OCI-LY7 (cell line): ENCODE measurements around the gene C19orf81. TPM values are rescaled to one million over a fixed set of nuclear protein-coding genes. Genes with fewer than 3 reads are reported as not detected.

Experiments
- BruUV-seq: library from RNA; stranded (reverse); fragments of 400-500 nt; replicated peaks from 2 replicates; lab custom pipeline; 2021; lab: Mats Ljungman, UMichigan
- CTCF ChIA-PET: fragments of 300-600 bp; sonication (Branson Sonifier 250); formaldehyde crosslinking; loops from one replicate; lab custom pipeline; 2022; ENCODE audit warnings: antibody characterized with exemption; ENCODE audit not compliant: unreplicated experiment; lab: Charles Lee
- POLR2A ChIA-PET: fragments of 300-600 bp; sonication (Branson Sonifier 250); formaldehyde crosslinking; loops from one replicate; lab custom pipeline; 2022; ENCODE audit warnings: antibody characterized with exemption; lab: Charles Lee
- DNase-seq: peaks from one replicate; pipeline ENCODE4 v3.0.0-alpha.2; 2015; ENCODE audit warnings: low spot score
- H2AFZ ChIP-seq: fragments of 200-600 bp; sonication (generic), shearing (Covaris generic); 2 replicates; pipeline ENCODE4 v1.6.1; 2014; ENCODE audit warnings: mild to moderate bottlenecking, antibody characterized with exemption, low read length, moderate library complexity
- H3K27ac ChIP-seq: fragments of 200-600 bp; sonication (generic); 2 replicates; pipeline ENCODE4 v1.5.1; 2014; ENCODE audit warnings: mixed run types, low read depth, mild to moderate bottlenecking, moderate library complexity, low read length, inconsistent platforms; ENCODE audit not compliant: poor library complexity, severe bottlenecking
- H3K36me3 ChIP-seq: fragments of 200-600 bp; sonication (generic); 2 replicates; pipeline ENCODE4 v1.6.1; 2014; ENCODE audit warnings: mild to moderate bottlenecking, antibody characterized with exemption, low read length, moderate library complexity, mixed read lengths; ENCODE audit not compliant: insufficient read depth
- H3K4me1 ChIP-seq: fragments of 200-600 bp; sonication (generic); 2 replicates; pipeline ENCODE4 v1.5.1; 2014; ENCODE audit warnings: mild to moderate bottlenecking, low read length; ENCODE audit not compliant: insufficient read depth, poor library complexity, severe bottlenecking
- H3K4me2 ChIP-seq: fragments of 200-600 bp; sonication (generic); 2 replicates; pipeline ENCODE4 v1.6.1; 2014; ENCODE audit warnings: mild to moderate bottlenecking, low read length
- H3K4me3 ChIP-seq: fragments of 200-600 bp; sonication (generic); 2 replicates; pipeline ENCODE4 v1.5.1; 2014; ENCODE audit warnings: mild to moderate bottlenecking, low read depth, low read length; ENCODE audit not compliant: poor library complexity, severe bottlenecking
- H3K79me2 ChIP-seq: fragments of 200-600 bp; sonication (generic); 2 replicates; pipeline ENCODE4 v1.6.1; 2016; ENCODE audit warnings: low read depth, mild to moderate bottlenecking, low read length, moderate library complexity, mixed read lengths; ENCODE audit not compliant: insufficient read depth
- H3K9me2 ChIP-seq: fragments of 200-600 bp; sonication (generic); 2 replicates; pipeline ENCODE4 v1.6.1; 2016; ENCODE audit warnings: mild to moderate bottlenecking, low read length, mixed read lengths; ENCODE audit not compliant: insufficient read depth
- H3K9me3 ChIP-seq: fragments of 200-600 bp; sonication (generic); 2 replicates; pipeline ENCODE4 v1.6.1; 2014; ENCODE audit warnings: mild to moderate bottlenecking, mixed run types, low read length, mixed read lengths
- H4K20me1 ChIP-seq: fragments of 200-600 bp; sonication (generic); 2 replicates; pipeline ENCODE4 v1.6.1; 2014; ENCODE audit warnings: mild to moderate bottlenecking, antibody characterized with exemption, low read length, moderate library complexity, mixed read lengths; ENCODE audit not compliant: insufficient read depth
- EZH2phosphoT487 ChIP-seq: fragments of 200-600 bp; sonication (generic); IDR thresholded peaks from 2 replicates; pipeline ENCODE4 v1.6.1; 2018; ENCODE audit warnings: low read depth, borderline replicate concordance, mild to moderate bottlenecking, mixed run types, antibody characterized with exemption, low read length, moderate library complexity, mixed read lengths
- intact Hi-C: fragments of 100-400 bp; cut with micrococcal nuclease; formaldehyde crosslinking; loops from one replicate; pipeline ENCODE4 v1.10.0; 2022; ENCODE audit not compliant: unreplicated experiment
- total RNA-seq, 2 experiments: library from RNA; depleted of rRNA in 1 of 2; stranded (reverse); fragments of >200 nt in 1 of 2; shearing (Covaris generic) in 1 of 2; gene quantifications; 2 replicates each; pipeline ENCODE4 v1.2.3, GENCODE V29; 2014 to 2022
- TF ChIP-seq, protein P1 (sequence below): fragments of 200-600 bp; sonication (generic); conservative IDR thresholded peaks from 2 replicates; pipeline ENCODE4 v1.5.1; 2014; ENCODE audit warnings: mild to moderate bottlenecking, antibody characterized with exemption, low read length, moderate library complexity, mixed read lengths

C19orf81 gene
- total RNA-seq, 2 experiments from 2014 or later = 11.4 to 20.0 TPM

DNA sequence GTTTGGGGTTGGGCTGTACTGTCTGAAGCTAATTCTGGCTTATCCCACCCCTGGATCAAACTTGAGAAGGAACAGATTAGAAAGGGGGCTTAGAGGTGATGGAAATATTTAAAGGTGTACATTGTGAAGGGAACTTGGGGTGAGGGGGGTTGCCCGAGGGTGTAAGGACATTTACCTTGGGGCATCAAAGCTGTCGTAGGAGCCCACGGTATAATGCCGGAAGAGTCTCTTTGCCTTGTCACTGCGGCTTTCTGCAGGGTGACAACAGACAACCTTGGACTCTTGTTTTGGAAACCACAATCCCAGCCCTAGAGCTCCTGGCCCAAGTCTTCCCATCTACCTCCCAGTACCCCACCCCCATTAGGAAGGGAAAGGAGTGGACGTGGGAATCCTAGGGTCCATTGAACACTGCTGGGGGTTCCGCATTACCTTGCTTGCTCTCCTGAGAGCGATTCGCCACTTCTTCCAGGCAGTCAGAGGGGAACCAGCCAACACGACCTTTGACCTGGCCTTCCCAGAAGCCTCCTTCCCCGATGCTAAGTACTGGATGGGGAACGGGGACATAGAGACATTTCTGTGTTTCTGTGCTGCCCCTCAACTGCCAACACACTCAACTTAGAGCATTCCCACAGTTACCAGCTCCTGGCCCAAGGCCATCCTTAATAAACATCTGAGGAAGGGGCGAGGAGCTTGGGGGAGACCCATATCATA, 48.3 kb downstream of the C19orf81 start:
- Histone ChIP-seq H3K4me1 (no peaks in the 10 kb centered on the region), H3K27ac (no peak overlapping the region), H3K4me3 (no peak overlapping the region), H2AFZ (no peak overlapping the region), H4K20me1 (no peaks in the 10 kb centered on the region), H3K9me3 (no peaks in the 10 kb centered on the region), H3K9me2 (no peaks in the 10 kb centered on the region), H3K4me2 (no peak overlapping the region), H3K79me2 (no peaks in the 10 kb centered on the region), H3K36me3 (no peaks in the 10 kb centered on the region)
- TF ChIP-seq, protein P1, sequence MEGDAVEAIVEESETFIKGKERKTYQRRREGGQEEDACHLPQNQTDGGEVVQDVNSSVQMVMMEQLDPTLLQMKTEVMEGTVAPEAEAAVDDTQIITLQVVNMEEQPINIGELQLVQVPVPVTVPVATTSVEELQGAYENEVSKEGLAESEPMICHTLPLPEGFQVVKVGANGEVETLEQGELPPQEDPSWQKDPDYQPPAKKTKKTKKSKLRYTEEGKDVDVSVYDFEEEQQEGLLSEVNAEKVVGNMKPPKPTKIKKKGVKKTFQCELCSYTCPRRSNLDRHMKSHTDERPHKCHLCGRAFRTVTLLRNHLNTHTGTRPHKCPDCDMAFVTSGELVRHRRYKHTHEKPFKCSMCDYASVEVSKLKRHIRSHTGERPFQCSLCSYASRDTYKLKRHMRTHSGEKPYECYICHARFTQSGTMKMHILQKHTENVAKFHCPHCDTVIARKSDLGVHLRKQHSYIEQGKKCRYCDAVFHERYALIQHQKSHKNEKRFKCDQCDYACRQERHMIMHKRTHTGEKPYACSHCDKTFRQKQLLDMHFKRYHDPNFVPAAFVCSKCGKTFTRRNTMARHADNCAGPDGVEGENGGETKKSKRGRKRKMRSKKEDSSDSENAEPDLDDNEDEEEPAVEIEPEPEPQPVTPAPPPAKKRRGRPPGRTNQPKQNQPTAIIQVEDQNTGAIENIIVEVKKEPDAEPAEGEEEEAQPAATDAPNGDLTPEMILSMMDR = no peak
- TF ChIP-seq EZH2phosphoT487 = no peak
- ChIA-PET CTCF (no interaction called here), POLR2A (no interaction called here)
- intact Hi-C loops = no loop called here
- no TSS peak for BruUV-seq
- DNase-seq = no peak

DNA sequence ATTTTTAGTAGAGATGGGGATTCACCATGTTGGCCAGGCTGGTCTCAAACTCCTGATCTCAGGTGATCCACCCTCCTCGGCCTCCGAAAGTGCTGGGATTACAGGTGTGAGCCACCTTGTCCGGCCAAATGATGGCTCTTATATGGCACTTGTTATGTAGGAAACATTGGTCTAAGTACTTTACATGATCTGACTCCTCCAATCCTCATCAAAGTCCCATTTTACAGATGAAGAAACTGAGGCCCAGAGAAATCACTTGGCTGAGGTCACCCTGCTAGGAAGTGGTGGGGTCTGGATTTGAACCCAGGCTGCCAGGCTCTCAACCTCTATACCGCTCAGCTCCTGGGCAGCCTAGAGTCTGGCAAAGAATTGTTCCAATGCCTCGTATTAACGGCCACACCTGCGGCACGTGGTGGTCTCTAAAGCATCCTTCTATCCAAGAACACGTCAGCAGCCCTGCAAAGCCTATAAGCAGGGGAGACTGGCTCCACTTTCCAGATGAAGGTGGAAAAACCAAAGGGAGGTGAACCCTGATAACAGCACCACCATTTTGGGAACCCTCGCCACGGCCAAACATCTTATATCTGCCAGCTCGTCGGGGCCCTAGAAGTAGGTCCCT, 52.2 kb downstream of the C19orf81 start:
- no peak overlapping the region for H3K4me2 ChIP-seq
- POLR2A ChIA-PET = no interaction called here
- intact Hi-C loops = no loop called here
- no peak for DNase-seq
- no peaks in the 10 kb centered on the region for H3K4me1 ChIP-seq
- BruUV-seq = no TSS peak
- H3K27ac ChIP-seq = no peak overlapping the region
- H3K36me3 ChIP-seq = no peaks in the 10 kb centered on the region
- TF ChIP-seq EZH2phosphoT487 = no peak
- H3K79me2 ChIP-seq = no peaks in the 10 kb centered on the region
- H3K4me3 ChIP-seq = no peak overlapping the region
- H3K9me3 ChIP-seq = no peaks in the 10 kb centered on the region
- no peak overlapping the region for H2AFZ ChIP-seq
- no peaks in the 10 kb centered on the region for H3K9me2 ChIP-seq
- CTCF ChIA-PET = no interaction called here
- H4K20me1 ChIP-seq = no peaks in the 10 kb centered on the region

DNA sequence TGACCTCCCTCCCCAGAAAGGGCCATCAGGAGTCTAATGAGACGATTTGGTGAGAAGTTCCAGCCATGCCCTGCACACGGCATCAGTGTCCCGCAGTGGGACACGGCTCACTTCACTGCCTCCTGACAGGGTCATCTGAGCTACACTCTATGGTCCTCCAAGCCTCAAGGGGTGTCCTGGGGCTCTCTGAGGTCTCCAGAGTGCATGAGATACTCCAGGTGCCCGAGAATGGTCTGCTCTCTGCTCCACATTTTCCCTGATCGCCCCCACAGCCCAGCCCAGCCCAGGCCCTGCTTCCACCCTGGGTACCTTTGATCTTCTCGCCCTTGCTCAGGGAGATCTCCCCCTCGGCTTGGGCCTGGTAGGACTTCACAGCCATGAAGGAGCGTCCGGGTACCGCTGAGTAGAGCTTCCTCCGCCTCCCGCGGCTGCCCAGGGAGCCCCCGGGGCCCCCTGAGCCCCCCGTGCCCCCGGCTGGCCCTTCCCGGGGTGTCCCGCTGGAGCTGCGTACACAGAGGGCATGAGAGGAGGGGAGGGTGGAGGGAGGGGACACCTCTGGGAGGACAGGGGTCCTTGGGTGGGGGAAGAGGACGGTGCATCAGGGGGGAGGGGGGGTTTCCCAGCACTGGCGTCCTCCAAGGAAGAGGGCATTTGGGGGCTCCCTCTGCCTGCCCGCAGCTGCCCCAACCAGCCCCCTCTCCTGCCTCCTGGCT, 53.1 kb downstream of the C19orf81 start:
- ChIA-PET CTCF (no interaction called here), POLR2A (interaction anchor here (0.6 kb wide), 1 partner anchor 14 kb away, joined by 4 read pairs; no protein-coding TSS in a partner anchor)
- TF ChIP-seq, protein P1 = no peak
- no peak for TF ChIP-seq EZH2phosphoT487
- Histone ChIP-seq H4K20me1 (no peaks in the 10 kb centered on the region), H3K79me2 (no peaks in the 10 kb centered on the region), H3K9me2 (no peaks in the 10 kb centered on the region), H3K9me3 (no peaks in the 10 kb centered on the region), H3K4me3 (no peak overlapping the region), H2AFZ (no peak overlapping the region), H3K4me2 (no peak overlapping the region), H3K36me3 (no peaks in the 10 kb centered on the region), H3K27ac (no peak overlapping the region), H3K4me1 (no peaks in the 10 kb centered on the region)
- no TSS peak for BruUV-seq
- no peak for DNase-seq
- intact Hi-C loops = no loop called here
